Measurements from ENCODE around the gene ZNF414.

GRCh38 chr19:8513036-8513686, 806 bp downstream of the ZNF414 start:
- TF ChIP-seq CTCF (IDR thresholded peaks at IDR 0.05) = no peak
- no peak for TF ChIP-seq POLR2A (IDR thresholded peaks at IDR 0.05)

Data from heart left ventricle (tissue), 13 donors.